ENCODE data around the gene PLEKHA1. TPM values are rescaled to one million over a fixed set of nuclear protein-coding genes. Genes with fewer than 3 reads are reported as not detected.

PLEKHA1 gene
- total and polyA plus RNA-seq, 2 of the 13 experiments (the other 11 are each of a cell fraction or from before 2014, with no cell fraction given) = 32.2 to 53.3 TPM

- Histone ChIP-seq H2AFZ (ENCODE audit: low read length) (no peak overlapping the region), H3K9ac (ENCODE audit: insufficient read depth, low read depth, low read length) (no peak overlapping the region), H4K20me1 (ENCODE audit: insufficient read depth, low read length) (no peaks in the 10 kb centered on the region), H3K27me3 (ENCODE audit: control insufficient read depth in 1 of 2, insufficient read depth in 2 of 2, low read length in 2 of 2) (no peaks in the 10 kb centered on the region), H3K79me2 (ENCODE audit: insufficient read depth, low read length) (no peaks in the 10 kb centered on the region), H3K4me2 (ENCODE audit: low read depth, low read length) (no peak overlapping the region), H3K36me3 (replicated peaks in 1 of 2; ENCODE audit: control insufficient read depth in 1 of 2, insufficient read depth in 2 of 2, low read length in 2 of 2) (peaks cover 0 to 3% of the 10 kb centered on the region in 2 experiments; a peak in 1 of 5 replicates), H3K9me3 (ENCODE audit: low read length) (no peaks in the 10 kb centered on the region), H3K4me1 (ENCODE audit: insufficient read depth, low read length) (peaks cover 24% of the 10 kb centered on the region), H3K4me3 (replicated peaks in 1 of 3; ENCODE audit: insufficient read depth in 1 of 3, low read depth in 2 of 3, low read length in 3 of 3) (no peak overlapping the region), H3K27ac (ENCODE audit: extremely low read length, insufficient read depth, low read length) (no peak overlapping the region)
- ATAC-seq (no peak), FAIRE-seq (no peak), DNase-seq (ENCODE audit: low spot score) (no peak)
- no TSS peak for BruUV-seq (replicated peaks)
- WGBS (ENCODE audit: low lambda C conversion rate) = 96% methylated on average over 15 of the region's 15 CpGs
- intact Hi-C loops (cut with micrococcal nuclease; ENCODE audit: unreplicated experiment) (no loop called here), in situ Hi-C loops (cut with HindIII; ENCODE audit: extremely low pct_ligation_motif_present, low pct_unique_long_range_greater_than_20kb) (no loop called here)
- no peak for TF ChIP-seq RFX5 (IDR thresholded peaks at IDR 0.05; ENCODE audit: low read depth, low read length)
- 0 out of 2 replicates have a peak, but pooled peaks have one; percentile 10 for TF ChIP-seq ZNF687 (CRISPR knock-in tag; IDR thresholded peaks at IDR 0.05)
- POLR2A ChIA-PET = interaction anchor here (0.6 to 1.9 kb wide), 2 partner anchors 31 to 35 kb away, joined by 4 to 6 read pairs; partner anchors contain the start of gene PLEKHA1
- CTCF ChIA-PET (ENCODE audit: low intra/inter-chr PET ratio, low total read pairs) = no interaction called here
Measured at GRCh38 chr10:122338609-122339441, 35.7 kb upstream of the PLEKHA1 start.
